ENCODE results near the gene KCNJ5. TPM values are rescaled to one million over a fixed set of nuclear protein-coding genes. Genes with fewer than 3 reads are reported as not detected.
A peak's percentile ranks its signal among the peaks of the same experiment; 100 is the strongest.

KCNJ5 gene
- total and polyA plus RNA-seq, 2 experiments from 2014 or later = not detected

DNA sequence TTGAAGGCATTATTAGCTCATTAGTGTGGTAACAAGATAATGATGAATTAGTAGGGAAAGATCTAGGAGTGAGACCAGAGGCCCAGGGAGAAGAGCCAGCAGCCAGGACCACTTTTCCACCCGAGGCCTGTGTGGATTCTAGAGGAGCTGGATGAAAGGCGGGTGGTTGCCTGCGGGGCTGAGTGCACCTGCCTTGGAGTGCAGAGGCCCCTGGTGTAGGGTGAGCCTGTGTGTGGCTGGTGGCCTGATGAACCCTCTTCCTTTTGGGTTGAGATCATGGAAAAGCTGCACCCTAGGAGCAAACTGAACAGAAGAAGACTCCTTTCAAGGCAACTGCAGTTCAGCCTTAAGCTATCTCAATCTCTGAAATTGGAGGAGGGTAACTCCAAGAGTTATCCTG, 57.4 kb downstream of the KCNJ5 start:
- no peak overlapping the region for H3K4me2 ChIP-seq
- H3K4me1 ChIP-seq (ENCODE audit: insufficient read depth) = no peaks in the 10 kb centered on the region; the same call in 1 of the 2 replicates
- DNase-seq (ENCODE audit: low spot score) = peak; percentile 61
- no peaks in the 10 kb centered on the region for H3K9me2 ChIP-seq (ENCODE audit: insufficient read depth)
- H4K20me1 ChIP-seq (replicated peaks; ENCODE audit: insufficient read depth) = 0 out of 2 replicates have a peak, but pooled peaks cover 3% of the 10 kb centered on the region
- Mint-ChIP-seq H3K27ac (no peak overlapping the region), H3K27me3 (ENCODE audit: insufficient read depth, low read depth, poor library complexity) (no peaks in the 10 kb centered on the region), H3K36me3 (ENCODE audit: low read depth) (no peaks in the 10 kb centered on the region), H3K4me1 (no peaks in the 10 kb centered on the region), H3K4me3 (no peak overlapping the region), H3K9me3 (no peaks in the 10 kb centered on the region; the same call in 2 of the 3 replicates)
- no peaks in the 10 kb centered on the region for H3K36me3 ChIP-seq (ENCODE audit: insufficient read depth)
- no peak overlapping the region for H2AFZ ChIP-seq
- H3K4me3 ChIP-seq = no peak overlapping the region
- no peak for TF ChIP-seq CREB1 (CRISPR knock-in tag; IDR thresholded peaks at IDR 0.05; ENCODE audit: low read depth)
- TF ChIP-seq, protein P1, sequence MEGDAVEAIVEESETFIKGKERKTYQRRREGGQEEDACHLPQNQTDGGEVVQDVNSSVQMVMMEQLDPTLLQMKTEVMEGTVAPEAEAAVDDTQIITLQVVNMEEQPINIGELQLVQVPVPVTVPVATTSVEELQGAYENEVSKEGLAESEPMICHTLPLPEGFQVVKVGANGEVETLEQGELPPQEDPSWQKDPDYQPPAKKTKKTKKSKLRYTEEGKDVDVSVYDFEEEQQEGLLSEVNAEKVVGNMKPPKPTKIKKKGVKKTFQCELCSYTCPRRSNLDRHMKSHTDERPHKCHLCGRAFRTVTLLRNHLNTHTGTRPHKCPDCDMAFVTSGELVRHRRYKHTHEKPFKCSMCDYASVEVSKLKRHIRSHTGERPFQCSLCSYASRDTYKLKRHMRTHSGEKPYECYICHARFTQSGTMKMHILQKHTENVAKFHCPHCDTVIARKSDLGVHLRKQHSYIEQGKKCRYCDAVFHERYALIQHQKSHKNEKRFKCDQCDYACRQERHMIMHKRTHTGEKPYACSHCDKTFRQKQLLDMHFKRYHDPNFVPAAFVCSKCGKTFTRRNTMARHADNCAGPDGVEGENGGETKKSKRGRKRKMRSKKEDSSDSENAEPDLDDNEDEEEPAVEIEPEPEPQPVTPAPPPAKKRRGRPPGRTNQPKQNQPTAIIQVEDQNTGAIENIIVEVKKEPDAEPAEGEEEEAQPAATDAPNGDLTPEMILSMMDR (conservative IDR thresholded peaks at IDR 0.05; ENCODE audit: low read depth in 2 of 2) = peak; percentile 50 to 83
- no peaks in the 10 kb centered on the region for H3F3A ChIP-seq (replicated peaks; ENCODE audit: low read depth)
- ATAC-seq = peak; percentile 97
- no peaks in the 10 kb centered on the region for H3K79me2 ChIP-seq (replicated peaks; ENCODE audit: insufficient read depth)
- H3K27me3 ChIP-seq (ENCODE audit: insufficient read depth) = no peaks in the 10 kb centered on the region
- no peak overlapping the region for H3K27ac ChIP-seq (ENCODE audit: low read depth)

GRCh38 chr11:128949791-128950454, 58.8 kb downstream of the KCNJ5 start:
- Histone ChIP-seq H3K27me3 (ENCODE audit: insufficient read depth) (no peaks in the 10 kb centered on the region), H3K27ac (ENCODE audit: low read depth) (no peak overlapping the region), H3K4me1 (ENCODE audit: insufficient read depth) (no peaks in the 10 kb centered on the region; the same call in 1 of the 2 replicates), H3K79me2 (replicated peaks; ENCODE audit: insufficient read depth) (no peaks in the 10 kb centered on the region), H3K4me2 (no peak overlapping the region), H4K20me1 (replicated peaks; ENCODE audit: insufficient read depth) (0 out of 2 replicates have a peak, but pooled peaks cover 3% of the 10 kb centered on the region), H3K36me3 (ENCODE audit: insufficient read depth) (no peaks in the 10 kb centered on the region), H3F3A (replicated peaks; ENCODE audit: low read depth) (no peaks in the 10 kb centered on the region), H3K4me3 (no peak overlapping the region), H2AFZ (no peak overlapping the region), H3K9me2 (ENCODE audit: insufficient read depth) (no peaks in the 10 kb centered on the region)
- Mint-ChIP-seq H3K27ac (no peak overlapping the region), H3K36me3 (ENCODE audit: low read depth) (no peaks in the 10 kb centered on the region), H3K27me3 (ENCODE audit: insufficient read depth, low read depth, poor library complexity) (no peaks in the 10 kb centered on the region), H3K9me3 (no peaks in the 10 kb centered on the region; the same call in 2 of the 3 replicates), H3K4me1 (no peaks in the 10 kb centered on the region), H3K4me3 (no peak overlapping the region)
- TF ChIP-seq, protein P2, sequence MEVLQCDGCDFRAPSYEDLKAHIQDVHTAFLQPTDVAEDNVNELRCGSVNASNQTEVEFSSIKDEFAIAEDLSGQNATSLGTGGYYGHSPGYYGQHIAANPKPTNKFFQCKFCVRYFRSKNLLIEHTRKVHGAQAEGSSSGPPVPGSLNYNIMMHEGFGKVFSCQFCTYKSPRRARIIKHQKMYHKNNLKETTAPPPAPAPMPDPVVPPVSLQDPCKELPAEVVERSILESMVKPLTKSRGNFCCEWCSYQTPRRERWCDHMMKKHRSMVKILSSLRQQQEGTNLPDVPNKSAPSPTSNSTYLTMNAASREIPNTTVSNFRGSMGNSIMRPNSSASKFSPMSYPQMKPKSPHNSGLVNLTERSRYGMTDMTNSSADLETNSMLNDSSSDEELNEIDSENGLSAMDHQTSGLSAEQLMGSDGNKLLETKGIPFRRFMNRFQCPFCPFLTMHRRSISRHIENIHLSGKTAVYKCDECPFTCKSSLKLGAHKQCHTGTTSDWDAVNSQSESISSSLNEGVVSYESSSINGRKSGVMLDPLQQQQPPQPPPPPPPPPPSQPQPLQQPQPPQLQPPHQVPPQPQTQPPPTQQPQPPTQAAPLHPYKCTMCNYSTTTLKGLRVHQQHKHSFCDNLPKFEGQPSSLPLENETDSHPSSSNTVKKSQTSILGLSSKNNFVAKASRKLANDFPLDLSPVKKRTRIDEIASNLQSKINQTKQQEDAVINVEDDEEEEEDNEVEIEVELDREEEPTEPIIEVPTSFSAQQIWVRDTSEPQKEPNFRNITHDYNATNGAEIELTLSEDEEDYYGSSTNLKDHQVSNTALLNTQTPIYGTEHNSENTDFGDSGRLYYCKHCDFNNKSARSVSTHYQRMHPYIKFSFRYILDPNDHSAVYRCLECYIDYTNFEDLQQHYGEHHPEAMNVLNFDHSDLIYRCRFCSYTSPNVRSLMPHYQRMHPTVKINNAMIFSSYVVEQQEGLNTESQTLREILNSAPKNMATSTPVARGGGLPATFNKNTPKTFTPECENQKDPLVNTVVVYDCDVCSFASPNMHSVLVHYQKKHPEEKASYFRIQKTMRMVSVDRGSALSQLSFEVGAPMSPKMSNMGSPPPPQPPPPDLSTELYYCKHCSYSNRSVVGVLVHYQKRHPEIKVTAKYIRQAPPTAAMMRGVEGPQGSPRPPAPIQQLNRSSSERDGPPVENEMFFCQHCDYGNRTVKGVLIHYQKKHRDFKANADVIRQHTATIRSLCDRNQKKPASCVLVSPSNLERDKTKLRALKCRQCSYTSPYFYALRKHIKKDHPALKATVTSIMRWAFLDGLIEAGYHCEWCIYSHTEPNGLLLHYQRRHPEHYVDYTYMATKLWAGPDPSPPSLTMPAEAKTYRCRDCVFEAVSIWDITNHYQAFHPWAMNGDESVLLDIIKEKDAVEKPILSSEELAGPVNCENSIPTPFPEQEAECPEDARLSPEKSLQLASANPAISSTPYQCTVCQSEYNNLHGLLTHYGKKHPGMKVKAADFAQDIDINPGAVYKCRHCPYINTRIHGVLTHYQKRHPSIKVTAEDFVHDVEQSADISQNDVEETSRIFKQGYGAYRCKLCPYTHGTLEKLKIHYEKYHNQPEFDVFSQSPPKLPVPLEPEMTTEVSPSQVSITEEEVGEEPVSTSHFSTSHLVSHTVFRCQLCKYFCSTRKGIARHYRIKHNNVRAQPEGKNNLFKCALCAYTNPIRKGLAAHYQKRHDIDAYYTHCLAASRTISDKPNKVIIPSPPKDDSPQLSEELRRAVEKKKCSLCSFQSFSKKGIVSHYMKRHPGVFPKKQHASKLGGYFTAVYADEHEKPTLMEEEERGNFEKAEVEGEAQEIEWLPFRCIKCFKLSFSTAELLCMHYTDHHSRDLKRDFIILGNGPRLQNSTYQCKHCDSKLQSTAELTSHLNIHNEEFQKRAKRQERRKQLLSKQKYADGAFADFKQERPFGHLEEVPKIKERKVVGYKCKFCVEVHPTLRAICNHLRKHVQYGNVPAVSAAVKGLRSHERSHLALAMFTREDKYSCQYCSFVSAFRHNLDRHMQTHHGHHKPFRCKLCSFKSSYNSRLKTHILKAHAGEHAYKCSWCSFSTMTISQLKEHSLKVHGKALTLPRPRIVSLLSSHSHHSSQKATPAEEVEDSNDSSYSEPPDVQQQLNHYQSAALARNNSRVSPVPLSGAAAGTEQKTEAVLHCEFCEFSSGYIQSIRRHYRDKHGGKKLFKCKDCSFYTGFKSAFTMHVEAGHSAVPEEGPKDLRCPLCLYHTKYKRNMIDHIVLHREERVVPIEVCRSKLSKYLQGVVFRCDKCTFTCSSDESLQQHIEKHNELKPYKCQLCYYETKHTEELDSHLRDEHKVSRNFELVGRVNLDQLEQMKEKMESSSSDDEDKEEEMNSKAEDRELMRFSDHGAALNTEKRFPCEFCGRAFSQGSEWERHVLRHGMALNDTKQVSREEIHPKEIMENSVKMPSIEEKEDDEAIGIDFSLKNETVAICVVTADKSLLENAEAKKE (CRISPR knock-in tag; IDR thresholded peaks at IDR 0.05) = no peak
- ATAC-seq (no peak), DNase-seq (ENCODE audit: low spot score) (no peak)

All from GM23338 (cell line).